Thymus (tissue), 11 donors: Measurements from ENCODE around the gene NPTN. TPM values are rescaled to one million over a fixed set of nuclear protein-coding genes. Genes with fewer than 3 reads are reported as not detected.

Experiments used
- DNase-seq, 9 donors: peaks; one replicate each; pipeline ENCODE4 v3.0.0-alpha.2; 2013; ENCODE audit warnings: low spot score in 9 of 9, low read depth in 6 of 9, missing footprints in 1 of 9
- H3K27ac ChIP-seq, 2 donors: one replicate each; pipeline ENCODE4 v1.5.1; 2013; ENCODE audit warnings: control low read depth in 1 of 2, low read depth in 1 of 2, low read length in 1 of 2, mild to moderate bottlenecking in 1 of 2, moderate library complexity in 1 of 2
- H3K27me3 ChIP-seq, 2 donors: one replicate each; pipeline ENCODE4 v1.5.1; 2013; ENCODE audit warnings: low read length in 1 of 2; ENCODE audit not compliant: control insufficient read depth in 2 of 2, insufficient read depth in 1 of 2
- H3K36me3 ChIP-seq, 2 donors: one replicate each; pipeline ENCODE4 v1.5.1; 2013; ENCODE audit warnings: low read length in 1 of 2, mild to moderate bottlenecking in 1 of 2, moderate library complexity in 1 of 2; ENCODE audit not compliant: control insufficient read depth in 2 of 2, insufficient read depth in 2 of 2
- H3K4me1 ChIP-seq, 2 donors: one replicate each; pipeline ENCODE4 v1.5.1; 2013; ENCODE audit warnings: low read length in 2 of 2; ENCODE audit not compliant: control insufficient read depth in 2 of 2, insufficient read depth in 2 of 2
- H3K4me3 ChIP-seq, 2 donors: one replicate each; pipeline ENCODE4 v1.5.1; 2013; ENCODE audit warnings: low read length in 2 of 2, control low read depth in 1 of 2, mild to moderate bottlenecking in 1 of 2
- H3K9me3 ChIP-seq, 2 donors: one replicate each; pipeline ENCODE4 v1.5.1; 2013; ENCODE audit warnings: low read length in 1 of 2, mild to moderate bottlenecking in 1 of 2; ENCODE audit not compliant: control insufficient read depth in 2 of 2, insufficient read depth in 1 of 2
- WGBS: extraction: QIAGEN DNeasy Blood & Tissue Kit; methylation state at CpG from one replicate; pipeline ENCODE4 v1.1.7; 2013; 5-methylcytosine and 5-hydroxymethylcytosine counted together
- polyA plus RNA-seq: library from polyadenylated mRNA; stranded (reverse); fragments of 200-250 nt; gene quantifications from one replicate; pipeline ENCODE4 v1.2.3, GENCODE V29; 2013
- total RNA-seq: library from RNA; stranded (reverse); fragments of 120-200 nt; gene quantifications from one replicate; pipeline ENCODE4 v1.2.4, GENCODE V29; 2013
- donor health status: healthy.

The NPTN gene
- total and polyA plus RNA-seq, 2 donors, result 39.9 to 45.9 TPM

- 33% methylated on average over 3 of the region's 3 CpGs for WGBS
Observed at GRCh38 chr15:73678498-73678897, 45.3 kb upstream of the NPTN start.

GRCh38 chr15:73677733-73678132 is 44.5 kb upstream of the NPTN start:
- H3K9me3 ChIP-seq, result no peaks in the 10 kb centered on the region

More at GRCh38 chr15:73678498-73678897, 45.3 kb upstream of the NPTN start:
- H3K27ac ChIP-seq, result no peak overlapping the region
- H3K36me3 ChIP-seq, result no peaks in the 10 kb centered on the region
- no peak overlapping the region for H3K4me3 ChIP-seq
- no peaks in the 10 kb centered on the region for H3K4me1 ChIP-seq
- DNase-seq, result no peak
- peaks cover 15 to 22% of the 10 kb centered on the region in 2 donors for H3K27me3 ChIP-seq
- H3K9me3 ChIP-seq, result no peaks in the 10 kb centered on the region

GRCh38 chr15:73677146-73677607 is 44.0 kb upstream of the NPTN start:
- DNase-seq, result peak in 7 of 9 donors; percentile 12 to 54 (median 23)
- WGBS, result 85% methylated on average over 5 of the region's 5 CpGs

More at GRCh38 chr15:73677733-73678132, 44.5 kb upstream of the NPTN start:
- Histone ChIP-seq H3K27ac (no peak overlapping the region), H3K4me3 (no peak overlapping the region), H3K4me1 (no peaks in the 10 kb centered on the region), H3K27me3 (peaks cover 12 to 14% of the 10 kb centered on the region in 2 donors), H3K36me3 (no peaks in the 10 kb centered on the region)
- no peak for DNase-seq
- WGBS, result 86% methylated on average over 2 of the region's 2 CpGs

GRCh38 chr15:73674587-73674986 is 41.4 kb upstream of the NPTN start:
- Histone ChIP-seq H3K9me3 (no peaks in the 10 kb centered on the region), H3K4me1 (no peaks in the 10 kb centered on the region), H3K4me3 (no peak overlapping the region), H3K36me3 (no peaks in the 10 kb centered on the region), H3K27me3 (peaks cover 2 to 3% of the 10 kb centered on the region in 2 donors), H3K27ac (no peak overlapping the region)
- 96% methylated on average over 1 of the region's 1 CpG for WGBS
- DNase-seq, result no peak

More at GRCh38 chr15:73677146-73677607, 44.0 kb upstream of the NPTN start:
- Histone ChIP-seq H3K4me3 (no peak overlapping the region), H3K9me3 (no peaks in the 10 kb centered on the region), H3K27ac (no peak overlapping the region), H3K27me3 (peaks cover 8 to 9% of the 10 kb centered on the region in 2 donors), H3K36me3 (no peaks in the 10 kb centered on the region), H3K4me1 (no peaks in the 10 kb centered on the region)

- no peak for DNase-seq
- H3K4me3 ChIP-seq, result no peak overlapping the region
- H3K27me3 ChIP-seq, result no peaks in the 10 kb centered on the region
- no peaks in the 10 kb centered on the region for H3K4me1 ChIP-seq
- H3K27ac ChIP-seq, result no peak overlapping the region
- H3K36me3 ChIP-seq, result no peaks in the 10 kb centered on the region
- H3K9me3 ChIP-seq, result no peaks in the 10 kb centered on the region
Observed at GRCh38 chr15:73660455-73660854, 27.3 kb upstream of the NPTN start.

DNA sequence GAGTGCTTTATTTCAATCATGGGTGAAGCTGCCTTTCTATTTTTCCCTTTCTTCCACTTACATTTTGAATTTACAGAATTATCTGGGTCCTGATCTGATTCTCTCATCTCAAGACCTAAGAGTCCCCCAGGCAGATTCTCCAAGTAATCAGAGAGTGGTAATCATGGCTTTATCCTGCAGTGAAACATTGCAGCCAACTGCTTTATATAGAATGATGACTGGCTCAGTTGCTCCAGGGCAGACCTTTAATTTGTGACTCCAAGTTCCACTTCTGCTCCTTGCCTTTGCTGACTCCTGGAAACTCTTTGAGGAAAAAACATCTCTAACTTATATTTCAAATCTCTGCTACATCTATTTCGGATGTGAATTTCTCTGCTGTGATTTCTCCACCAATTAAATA is 25.5 kb upstream of the NPTN start:
- no peak for DNase-seq
- H3K36me3 ChIP-seq, result no peaks in the 10 kb centered on the region
- no peak overlapping the region for H3K27ac ChIP-seq
- WGBS, result 95% methylated on average over 1 of the region's 1 CpG
- no peaks in the 10 kb centered on the region for H3K27me3 ChIP-seq
- H3K4me1 ChIP-seq, result no peaks in the 10 kb centered on the region
- no peaks in the 10 kb centered on the region for H3K9me3 ChIP-seq
- H3K4me3 ChIP-seq, result no peak overlapping the region

GRCh38 chr15:73655724-73656123 is 22.5 kb upstream of the NPTN start:
- no peaks in the 10 kb centered on the region for H3K4me1 ChIP-seq
- H3K27ac ChIP-seq, result no peak overlapping the region
- H3K9me3 ChIP-seq, result no peaks in the 10 kb centered on the region
- DNase-seq, result no peak
- no peaks in the 10 kb centered on the region for H3K27me3 ChIP-seq
- no peaks in the 10 kb centered on the region for H3K36me3 ChIP-seq
- 95% methylated on average over 2 of the region's 2 CpGs for WGBS
- H3K4me3 ChIP-seq, result no peak overlapping the region

DNA sequence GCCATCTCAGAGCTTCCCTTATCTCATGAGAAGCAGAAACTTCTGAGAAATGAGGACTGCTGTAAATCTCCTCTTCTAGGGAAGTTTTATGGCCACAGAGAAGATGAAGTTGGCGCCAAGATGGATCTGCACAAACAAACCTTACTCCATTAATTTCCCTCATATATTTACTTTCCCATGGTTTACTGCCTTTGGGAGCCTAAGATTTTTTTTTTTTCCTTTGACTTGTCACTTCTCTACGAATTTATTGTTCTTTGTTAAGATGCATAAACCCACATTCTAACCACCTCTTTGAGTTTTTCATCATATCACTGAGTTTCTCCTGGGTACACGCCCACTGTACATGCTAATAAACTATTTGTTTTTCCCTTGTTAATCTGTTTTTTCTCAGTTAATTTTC is 21.5 kb upstream of the NPTN start:
- Histone ChIP-seq H3K27me3 (no peaks in the 10 kb centered on the region), H3K9me3 (no peaks in the 10 kb centered on the region), H3K36me3 (no peaks in the 10 kb centered on the region), H3K4me3 (no peak overlapping the region), H3K27ac (no peak overlapping the region), H3K4me1 (no peaks in the 10 kb centered on the region)
- no peak for DNase-seq
- 67% methylated on average over 3 of the region's 3 CpGs for WGBS

DNA sequence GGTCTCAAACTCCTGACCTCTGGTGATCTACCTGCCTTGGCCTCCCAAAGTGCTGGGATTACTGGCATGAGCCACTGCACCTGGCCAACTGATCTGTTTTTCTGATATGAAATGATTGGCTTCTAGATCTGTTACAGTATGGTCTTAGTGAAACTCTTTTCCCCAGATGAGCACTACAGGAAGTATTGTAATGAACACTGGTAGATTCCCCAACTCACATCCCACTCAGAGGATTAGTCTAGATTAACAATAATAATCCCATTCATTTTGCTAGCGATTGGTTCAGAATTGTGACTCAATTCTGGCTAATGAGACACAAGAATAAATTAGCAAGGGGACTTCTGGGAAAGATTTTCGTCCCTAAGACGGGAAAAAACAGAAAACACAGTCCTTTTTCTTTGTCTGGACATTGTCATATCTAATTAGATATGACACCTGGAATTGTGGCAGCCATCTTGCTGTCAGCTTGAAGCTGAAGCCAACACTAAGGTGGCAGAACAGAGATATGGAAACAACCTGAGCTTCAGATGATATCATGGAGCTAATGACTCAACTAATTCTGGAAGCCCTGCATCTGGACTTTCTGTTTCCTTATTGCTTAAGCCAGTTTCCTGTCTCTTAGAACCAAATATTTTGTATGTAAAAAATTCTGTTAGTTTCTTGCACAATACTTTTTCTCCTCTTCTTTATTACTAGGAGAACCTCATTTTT is 17.4 kb upstream of the NPTN start:
- DNase-seq, result no peak
- no peaks in the 10 kb centered on the region for H3K27me3 ChIP-seq
- no peak overlapping the region for H3K4me3 ChIP-seq
- H3K27ac ChIP-seq, result no peak overlapping the region
- H3K9me3 ChIP-seq, result no peaks in the 10 kb centered on the region
- H3K4me1 ChIP-seq, result no peaks in the 10 kb centered on the region
- no peaks in the 10 kb centered on the region for H3K36me3 ChIP-seq
- WGBS, result 41% methylated on average over 3 of the region's 3 CpGs
